Naive thymus-derived CD8-positive, alpha-beta T cell (primary cell): ENCODE measurements around the gene IER2. TPM values are rescaled to one million over a fixed set of nuclear protein-coding genes. Genes with fewer than 3 reads are reported as not detected.
"Not testable (repeated sequence)": the region's sequence is repeated elsewhere in the genome, so short reads cannot be mapped to it uniquely, and the experiment has no call there.

Experiments used
- ATAC-seq, 2 donors: fragments of 150-1000 bp; cut with Tn5 transposase in 1 of 2; sonication (Bioruptor Pico), chemical (Tn5 transposase) in 1 of 2; 1 replicate in 1 of 2; 2 replicates in 1 of 2; pipeline ENCODE4 v1.10.0; 2021; ENCODE audit warnings: mild to moderate bottlenecking in 2 of 2, moderate library complexity in 2 of 2
- POLR2A ChIA-PET: fragments of 350-600 bp; sonication (Branson Sonifier 250); formaldehyde crosslinking; loops from one replicate; lab custom pipeline; 2021; ENCODE audit warnings: antibody characterized with exemption; lab: Charles Lee
- DNase-seq, 10 donors: peaks; one replicate each; pipeline versions ENCODE4 v3.0.0 to v3.0.0-alpha.2; 2020 to 2022
- H3K27ac Mint-ChIP-seq, 10 donors: one replicate each; pipeline ENCODE4 v1.8.0; 2020 to 2022; ENCODE audit warnings: mild to moderate bottlenecking in 10 of 10, mixed read lengths in 10 of 10, moderate library complexity in 4 of 10, inconsistent platforms in 1 of 10
- H3K27me3 Mint-ChIP-seq, 5 donors: one replicate each; pipeline ENCODE4 v1.8.0; 2021 to 2022; ENCODE audit warnings: mixed read lengths in 5 of 5
- H3K36me3 Mint-ChIP-seq, 3 donors: one replicate each; pipeline ENCODE4 v1.8.0; 2020 to 2022; ENCODE audit warnings: mixed read lengths in 3 of 3, mild to moderate bottlenecking in 2 of 3, inconsistent platforms in 1 of 3
- H3K4me1 Mint-ChIP-seq, 4 donors: one replicate each; pipeline ENCODE4 v1.8.0; 2021 to 2022; ENCODE audit warnings: mixed read lengths in 4 of 4
- H3K4me3 Mint-ChIP-seq, 10 donors: one replicate each; pipeline ENCODE4 v1.8.0; 2020 to 2022; ENCODE audit warnings: mild to moderate bottlenecking in 10 of 10, mixed read lengths in 10 of 10, moderate library complexity in 6 of 10, inconsistent platforms in 1 of 10
- H3K9me3 Mint-ChIP-seq, 9 donors: one replicate each; pipeline ENCODE4 v1.8.0; 2020 to 2022; ENCODE audit warnings: mixed read lengths in 9 of 9, mild to moderate bottlenecking in 3 of 9, inconsistent platforms in 1 of 9, moderate library complexity in 1 of 9
- polyA plus RNA-seq, 3 donors: library from polyadenylated mRNA; unstranded; fragments of 300-500 nt; fragmentation: Illumina TruSeq; gene quantifications; one replicate each; pipeline ENCODE4 v1.2.3, GENCODE V29; 2021
- total RNA-seq, 8 experiments: library from RNA in 2 of 8; stranded (reverse) in 2 of 8; gene quantifications; one replicate each; pipeline ENCODE4 v1.2.3 and lab custom pipeline; 2021 to 2026

IER2 gene
- total and polyA plus RNA-seq, 5 experiments from 2014 or later = 100 to 162 (median 107) TPM

- H3K9me3 Mint-ChIP-seq = no peaks in the 10 kb centered on the region
- no peaks in the 10 kb centered on the region for H3K27me3 Mint-ChIP-seq
- peaks cover 24 to 75% (median 62%) of the 10 kb centered on the region in 4 donors for H3K4me1 Mint-ChIP-seq
- no peaks in the 10 kb centered on the region for H3K36me3 Mint-ChIP-seq
- peak overlapping the region; percentile 93 to 99 (median 98) for H3K27ac Mint-ChIP-seq
- POLR2A ChIA-PET = interaction anchor here (0.6 to 24.2 kb wide), 7 partner anchors 9 to 1322 kb away, joined by 3 to 918 read pairs (median 6); partner anchors contain the start of genes IER2 and STX10
- ATAC-seq (no peak), DNase-seq (no peak)
- H3K4me3 Mint-ChIP-seq = peak overlapping the region; percentile 81 to 92 (median 90)
These were observed 23.0 kb downstream of the IER2 start for GRCh38 chr19:13173139-13173737.

- Mint-ChIP-seq H3K4me3 (no peak overlapping the region), H3K27ac (peak overlapping the region in 6 of 10 donors; percentile 38 to 83 (median 48)), H3K9me3 (no peaks in the 10 kb centered on the region), H3K27me3 (no peaks in the 10 kb centered on the region), H3K4me1 (peaks cover 21 to 61% (median 47%) of the 10 kb centered on the region in 4 donors), H3K36me3 (no peaks in the 10 kb centered on the region)
- POLR2A ChIA-PET = interaction anchor here (10.0 to 24.2 kb wide), 2 partner anchors 10 to 23 kb away, joined by 153 to 918 read pairs; partner anchors contain the start of genes IER2 and STX10
- no peak for DNase-seq
- ATAC-seq = no peak
These were observed 26.1 kb downstream of the IER2 start for GRCh38 chr19:13176345-13176744.

DNA sequence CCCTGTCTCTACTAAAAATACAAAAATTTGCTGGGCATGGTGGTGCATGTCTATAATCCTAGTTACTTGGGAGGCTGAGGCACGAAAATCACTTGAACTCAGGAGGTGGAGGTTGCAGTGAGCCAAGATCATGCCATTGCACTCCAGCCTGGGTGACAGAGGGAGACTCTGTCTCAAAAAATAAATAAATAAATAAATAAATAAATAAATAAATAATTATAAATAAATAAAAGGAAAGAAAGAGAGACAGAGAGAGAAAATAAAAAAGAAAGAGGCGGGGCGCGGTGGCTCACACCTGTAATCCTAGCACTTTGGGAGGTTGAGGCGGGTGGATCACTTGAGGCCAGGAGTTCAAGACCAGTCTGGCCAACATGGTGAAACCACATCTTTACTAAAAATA is 27.4 kb downstream of the IER2 start:
- H3K36me3 Mint-ChIP-seq, ATAC-seq, H3K27me3 Mint-ChIP-seq, DNase-seq, H3K9me3 Mint-ChIP-seq, H3K4me3 Mint-ChIP-seq: not testable (repeated sequence)
- H3K27ac Mint-ChIP-seq = peak overlapping the region in 2 of 10 donors; percentile 50 to 79
- H3K4me1 Mint-ChIP-seq = peaks cover 20 to 57% (median 43%) of the 10 kb centered on the region in 4 donors
- POLR2A ChIA-PET = interaction anchor here (10.0 to 24.2 kb wide), 2 partner anchors 11 to 24 kb away, joined by 153 to 918 read pairs; partner anchors contain the start of genes IER2 and STX10

DNA sequence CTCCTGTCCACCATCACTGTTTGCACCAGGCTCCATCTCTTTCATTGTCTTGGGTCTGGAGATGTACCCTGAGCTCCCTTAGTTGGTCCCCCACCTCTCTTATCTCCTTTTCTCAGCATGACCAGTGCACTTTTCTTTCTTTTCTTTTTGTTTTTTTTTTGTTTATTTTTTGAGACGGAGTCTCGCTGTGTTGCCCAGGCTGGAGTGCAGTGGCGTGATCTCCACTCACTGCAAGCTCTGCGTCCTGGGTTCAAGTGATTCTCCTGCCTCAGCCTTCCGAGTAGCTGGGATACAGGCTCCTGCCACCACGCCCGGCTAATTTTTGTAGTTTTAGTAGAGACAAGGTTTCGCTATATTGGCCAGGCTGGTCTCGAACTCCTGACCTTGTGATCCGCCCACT is 28.1 kb downstream of the IER2 start:
- not testable (repeated sequence) for H3K4me3 Mint-ChIP-seq, DNase-seq, H3K27me3 Mint-ChIP-seq, H3K9me3 Mint-ChIP-seq, ATAC-seq, H3K36me3 Mint-ChIP-seq
- H3K4me1 Mint-ChIP-seq = peaks cover 17 to 52% (median 35%) of the 10 kb centered on the region in 4 donors
- POLR2A ChIA-PET = interaction anchor here (1.2 to 24.2 kb wide), 3 partner anchors 12 to 30 kb away, joined by 4 to 918 read pairs (median 153); partner anchors contain the start of genes IER2 and STX10
- H3K27ac Mint-ChIP-seq = peak overlapping the region in 4 of 10 donors; percentile 9 to 79 (median 62)

DNA sequence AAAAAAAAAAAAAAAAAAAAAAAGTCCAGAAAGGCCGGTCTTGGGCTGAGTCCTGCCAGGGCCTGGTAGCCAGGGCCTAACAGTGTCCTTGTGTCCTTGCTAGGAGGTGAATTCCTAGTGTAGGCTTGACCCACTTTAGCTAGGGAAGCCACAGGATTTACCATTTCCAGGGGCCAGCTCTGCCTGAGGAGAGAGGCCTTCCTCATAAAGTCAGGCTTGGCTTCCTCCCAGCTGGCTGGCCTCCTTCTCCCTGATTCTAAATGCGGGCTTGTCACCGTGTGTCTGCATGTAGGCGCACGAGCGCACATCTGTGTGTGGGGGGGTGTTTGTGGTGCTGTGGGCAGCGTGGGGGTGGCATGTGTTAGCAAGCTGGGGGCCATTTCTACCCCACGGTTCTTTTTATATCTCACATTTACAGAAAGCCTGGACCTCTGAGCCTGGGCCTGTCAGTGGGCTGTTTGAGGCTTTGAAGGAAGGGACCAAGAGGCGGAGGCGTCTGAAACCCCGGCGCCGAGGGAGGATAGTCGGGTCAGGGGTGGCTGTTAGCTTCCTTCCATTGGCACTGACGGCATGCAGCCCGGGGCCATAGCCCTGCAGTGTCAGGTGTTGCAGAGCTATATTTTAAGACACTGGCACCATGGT is 31.7 kb downstream of the IER2 start:
- POLR2A ChIA-PET = interaction anchor here (0.6 to 24.2 kb wide), 10 partner anchors 8 to 82 kb away, joined by 3 to 918 read pairs (median 4); partner anchors contain the start of genes IER2 and STX10
- H3K4me1 Mint-ChIP-seq = peaks cover 23 to 42% (median 36%) of the 10 kb centered on the region in 4 donors
- H3K9me3 Mint-ChIP-seq = no peaks in the 10 kb centered on the region
- DNase-seq = peak in 4 of 10 donors; percentile 19 to 58 (median 28)
- peak overlapping the region; percentile 51 to 92 (median 80) for H3K27ac Mint-ChIP-seq
- no peaks in the 10 kb centered on the region for H3K36me3 Mint-ChIP-seq
- ATAC-seq = peak; percentile 60 to 78
- H3K27me3 Mint-ChIP-seq = no peaks in the 10 kb centered on the region
- peak overlapping the region; percentile 37 to 81 (median 66) for H3K4me3 Mint-ChIP-seq

DNA sequence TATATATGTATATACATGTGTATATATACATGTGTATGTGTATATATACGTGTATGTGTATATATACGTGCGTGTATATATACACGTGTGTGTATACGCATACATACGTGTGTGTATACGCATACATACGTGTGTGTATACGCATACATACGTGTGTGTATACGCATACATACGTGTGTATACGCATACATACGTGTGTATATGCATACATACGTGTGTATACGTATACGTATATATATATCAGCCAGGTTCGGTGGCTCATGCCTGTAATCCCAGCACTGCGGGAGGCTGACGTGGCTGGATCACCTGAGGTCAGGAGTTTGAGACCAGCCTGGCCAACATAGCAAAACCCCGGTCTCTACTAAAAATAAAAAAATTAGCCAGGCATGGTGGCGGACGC is 34.7 kb downstream of the IER2 start:
- not testable (repeated sequence) for H3K27me3 Mint-ChIP-seq, DNase-seq, ATAC-seq, H3K4me3 Mint-ChIP-seq, H3K36me3 Mint-ChIP-seq, H3K9me3 Mint-ChIP-seq, H3K27ac Mint-ChIP-seq
- POLR2A ChIA-PET = interaction anchor here (1.0 to 24.2 kb wide), 5 partner anchors 9 to 32 kb away, joined by 3 to 918 read pairs (median 8); partner anchors contain the start of genes IER2 and STX10
- peaks cover 26 to 45% (median 42%) of the 10 kb centered on the region in 4 donors for H3K4me1 Mint-ChIP-seq

DNA sequence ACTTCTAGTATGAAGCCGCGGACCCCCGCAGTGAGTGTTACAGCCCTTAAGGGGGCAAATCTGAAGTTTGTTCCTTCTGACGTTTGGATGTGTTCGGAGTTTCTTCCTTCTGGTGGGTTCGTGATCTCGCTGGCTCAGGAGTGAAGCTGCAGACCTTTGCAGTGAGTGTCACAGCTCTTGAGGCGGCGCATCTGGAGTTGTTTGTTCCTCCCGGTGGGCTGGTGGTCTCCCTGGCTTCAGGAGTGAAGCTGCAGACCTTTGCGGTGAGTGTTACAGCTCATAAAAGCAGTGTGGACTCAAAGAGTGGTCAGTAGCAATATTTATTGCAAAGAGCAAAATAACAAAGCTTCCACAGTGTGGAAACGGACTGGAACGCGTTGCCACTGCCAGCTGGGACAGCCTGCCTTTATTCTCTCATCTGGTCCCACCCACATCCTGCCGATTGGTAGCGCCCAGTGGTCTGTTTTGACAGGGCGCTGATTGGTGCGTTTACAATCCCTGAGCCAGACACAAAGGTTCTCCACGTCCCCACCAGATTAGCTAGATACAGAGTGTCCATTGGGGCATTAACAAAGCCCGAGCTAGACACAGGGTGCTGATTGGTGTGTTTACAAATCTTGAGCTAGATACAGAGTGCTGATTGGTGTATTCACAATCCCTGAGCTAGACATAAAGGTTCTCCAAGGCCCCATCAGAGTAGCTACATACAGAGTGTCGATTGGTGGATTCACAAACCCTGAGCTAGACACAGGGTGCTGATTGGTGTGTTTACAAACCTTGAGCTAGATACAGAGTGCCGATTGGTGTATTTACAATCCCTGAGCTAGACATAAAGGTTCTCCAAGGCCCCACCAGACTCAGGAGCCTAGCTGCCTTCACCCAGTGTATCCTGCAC is 35.8 kb downstream of the IER2 start:
- not testable (repeated sequence) for H3K9me3 Mint-ChIP-seq, DNase-seq, ATAC-seq, H3K27me3 Mint-ChIP-seq, H3K36me3 Mint-ChIP-seq
- POLR2A ChIA-PET = interaction anchor here (1.0 to 1.8 kb wide), 4 partner anchors 8 to 33 kb away, joined by 3 to 8 read pairs (median 4); no protein-coding TSS in a partner anchor
- Mint-ChIP-seq H3K27ac (peak overlapping the region in 5 of 10 donors; percentile 34 to 81 (median 68)), H3K4me3 (peak overlapping the region in 3 of 10 donors; percentile 14 to 33 (median 16)), H3K4me1 (peaks cover 16 to 38% (median 32%) of the 10 kb centered on the region in 4 donors)

DNA sequence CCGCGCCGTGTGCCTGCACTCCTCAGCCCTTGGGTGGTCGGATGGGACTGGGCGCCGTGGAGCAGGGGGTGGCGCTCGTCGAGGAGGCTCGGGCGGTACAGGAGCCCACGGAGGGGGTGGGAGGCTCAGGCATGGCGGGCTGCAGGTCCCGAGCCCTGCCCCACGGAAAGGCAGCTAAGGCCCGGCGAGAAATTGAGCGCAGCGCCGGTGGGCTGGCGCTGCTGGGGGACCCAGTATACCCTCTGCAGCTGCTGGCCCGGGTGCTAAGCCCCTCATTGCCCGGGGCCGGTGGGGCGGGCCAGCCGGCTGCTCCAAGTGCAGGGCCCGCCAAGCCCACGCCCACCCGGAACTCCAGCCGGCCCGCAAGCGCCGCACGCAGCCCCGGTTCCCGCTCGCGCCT is 36.5 kb downstream of the IER2 start:
- POLR2A ChIA-PET = interaction anchor here (1.1 to 1.8 kb wide), 3 partner anchors 17 to 34 kb away, joined by 3 to 8 read pairs (median 6); no protein-coding TSS in a partner anchor
- H3K4me3 Mint-ChIP-seq = peak overlapping the region in 1 of 10 donors; percentile 16
- not testable (repeated sequence) for H3K27me3 Mint-ChIP-seq, ATAC-seq, H3K36me3 Mint-ChIP-seq, H3K27ac Mint-ChIP-seq, DNase-seq, H3K9me3 Mint-ChIP-seq
- H3K4me1 Mint-ChIP-seq = peaks cover 16 to 39% (median 29%) of the 10 kb centered on the region in 4 donors

GRCh38 chr19:13187419-13187818 is 37.2 kb downstream of the IER2 start:
- no peak for ATAC-seq
- Mint-ChIP-seq H3K9me3 (no peaks in the 10 kb centered on the region), H3K36me3 (no peaks in the 10 kb centered on the region), H3K4me3 (peak overlapping the region in 8 of 10 donors; percentile 2 to 74 (median 50)), H3K27me3 (no peaks in the 10 kb centered on the region), H3K27ac (peak overlapping the region in 8 of 10 donors; percentile 35 to 88 (median 58)), H3K4me1 (peaks cover 11 to 33% (median 22%) of the 10 kb centered on the region in 4 donors)
- DNase-seq = no peak
- POLR2A ChIA-PET = interaction anchor here (0.7 to 0.9 kb wide), 2 partner anchors 30 to 301 kb away, joined by 3 to 5 read pairs; no protein-coding TSS in a partner anchor

DNA sequence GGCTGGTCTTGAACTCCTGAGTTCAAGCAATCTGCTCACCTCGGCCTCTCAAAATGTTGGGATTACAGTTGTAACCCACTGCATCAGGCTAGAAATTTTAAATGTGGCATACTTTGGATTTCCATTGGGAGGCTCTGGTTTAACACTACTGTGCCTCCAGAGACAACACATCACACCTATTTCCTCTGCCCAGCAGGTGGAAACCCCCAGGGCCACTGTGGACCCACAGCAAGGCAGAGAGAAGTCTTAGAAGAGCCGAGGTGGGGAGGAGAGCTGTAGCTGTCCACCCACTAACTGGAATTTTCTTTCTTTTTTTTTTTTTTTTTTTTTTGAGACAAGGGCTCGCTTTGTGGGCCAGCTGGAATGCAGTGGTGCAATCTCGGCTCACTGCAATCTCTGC is 39.4 kb downstream of the IER2 start:
- POLR2A ChIA-PET = interaction anchor here (0.6 to 1.4 kb wide), 5 partner anchors 8 to 85 kb away, joined by 3 to 6 read pairs (median 3); no protein-coding TSS in a partner anchor
- DNase-seq (no peak), ATAC-seq (no peak)
- no peaks in the 10 kb centered on the region for H3K36me3 Mint-ChIP-seq
- no peak overlapping the region for H3K4me3 Mint-ChIP-seq
- H3K27ac Mint-ChIP-seq = peak overlapping the region in 2 of 10 donors; percentile 22 to 67
- no peaks in the 10 kb centered on the region for H3K9me3 Mint-ChIP-seq
- no peaks in the 10 kb centered on the region for H3K27me3 Mint-ChIP-seq
- peaks cover 13 to 43% (median 32%) of the 10 kb centered on the region in 4 donors for H3K4me1 Mint-ChIP-seq

GRCh38 chr19:13190781-13191540 is 40.8 kb downstream of the IER2 start:
- Mint-ChIP-seq H3K36me3 (no peaks in the 10 kb centered on the region), H3K9me3 (no peaks in the 10 kb centered on the region), H3K27ac (peak overlapping the region in 1 of 10 donors; percentile 14), H3K4me1 (peaks cover 11 to 51% (median 36%) of the 10 kb centered on the region in 4 donors), H3K27me3 (no peaks in the 10 kb centered on the region), H3K4me3 (no peak overlapping the region)
- ATAC-seq = no peak
- POLR2A ChIA-PET = interaction anchor here (0.8 to 1.4 kb wide), 3 partner anchors 9 to 39 kb away, joined by 3 to 4 read pairs (median 3); no protein-coding TSS in a partner anchor
- no peak for DNase-seq
